COLO829 (cell line): Measurements from ENCODE around the gene RIMBP2.

Experiments
- DNase-seq: peaks from one replicate; pipeline ENCODE4 v3.0.0; 2012; ENCODE audit warnings: low spot score

The RIMBP2 gene

GRCh38 chr12:130683811-130684210 is 32.3 kb downstream of the RIMBP2 start:
- DNase-seq = no peak

- no peak for DNase-seq
These were observed 33.0 kb downstream of the RIMBP2 start for GRCh38 chr12:130683080-130683479.

- no peak for DNase-seq
These were observed 35.6 kb downstream of the RIMBP2 start for GRCh38 chr12:130680451-130680990.

GRCh38 chr12:130677957-130678558 is 38.0 kb downstream of the RIMBP2 start:
- no peak for DNase-seq

GRCh38 chr12:130675791-130676190 is 40.3 kb downstream of the RIMBP2 start:
- no peak for DNase-seq

- DNase-seq = no peak
These were observed 41.0 kb downstream of the RIMBP2 start for GRCh38 chr12:130675121-130675520.

GRCh38 chr12:130674676-130675075 is 41.4 kb downstream of the RIMBP2 start:
- DNase-seq = no peak

- no peak for DNase-seq
These were observed 42.9 kb downstream of the RIMBP2 start for GRCh38 chr12:130673036-130673705.

- no peak for DNase-seq
These were observed 43.8 kb downstream of the RIMBP2 start for GRCh38 chr12:130672089-130672820.

- no peak for DNase-seq
These were observed 44.5 kb downstream of the RIMBP2 start for GRCh38 chr12:130671556-130671955.

GRCh38 chr12:130669797-130670196 is 46.3 kb downstream of the RIMBP2 start:
- no peak for DNase-seq

- DNase-seq = no peak
These were observed 46.9 kb downstream of the RIMBP2 start for GRCh38 chr12:130669205-130669557.

- no peak for DNase-seq
These were observed 47.6 kb downstream of the RIMBP2 start for GRCh38 chr12:130668286-130669204.

- no peak for DNase-seq
These were observed 48.6 kb downstream of the RIMBP2 start for GRCh38 chr12:130667421-130667960.

- DNase-seq = no peak
These were observed 49.5 kb downstream of the RIMBP2 start for GRCh38 chr12:130666645-130667044.

GRCh38 chr12:130665753-130666152 is 50.3 kb downstream of the RIMBP2 start:
- no peak for DNase-seq

- DNase-seq = no peak
These were observed 51.3 kb downstream of the RIMBP2 start for GRCh38 chr12:130664772-130665171.

- no peak for DNase-seq
These were observed 51.8 kb downstream of the RIMBP2 start for GRCh38 chr12:130664252-130664651.

GRCh38 chr12:130663514-130663913 is 52.6 kb downstream of the RIMBP2 start:
- no peak for DNase-seq

GRCh38 chr12:130661486-130662255 is 54.4 kb downstream of the RIMBP2 start:
- DNase-seq = no peak

- no peak for DNase-seq
These were observed 55.0 kb downstream of the RIMBP2 start for GRCh38 chr12:130661059-130661458.
